Brain pericyte (primary cell): ENCODE measurements around the gene ITGA7.

Experiments
- DNase-seq: peaks from one replicate; pipeline ENCODE4 v3.0.0-alpha.2; 2012; ENCODE audit warnings: low read depth, low spot score

Gene ITGA7

DNA sequence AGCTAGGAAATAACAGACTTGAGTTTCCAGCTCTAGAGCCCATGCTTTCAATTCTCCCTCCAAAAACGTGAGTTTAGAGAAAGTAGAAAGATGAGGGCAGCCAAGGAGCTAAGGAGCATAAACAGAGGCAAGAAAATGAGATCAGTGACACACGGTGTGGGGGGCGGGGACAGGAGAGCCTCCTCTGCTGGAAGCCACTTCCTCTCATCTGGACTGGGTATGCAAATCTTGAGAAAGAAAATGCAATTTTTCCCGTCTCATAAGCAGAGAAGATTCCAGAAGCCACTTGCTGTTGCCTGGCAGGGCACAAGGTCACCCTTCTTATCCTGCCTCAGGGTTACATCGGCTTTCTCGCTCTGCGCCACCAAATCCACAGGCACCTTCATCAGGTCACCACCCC lies 65.0 kb downstream of the ITGA7 start:
- DNase-seq = no peak

DNA sequence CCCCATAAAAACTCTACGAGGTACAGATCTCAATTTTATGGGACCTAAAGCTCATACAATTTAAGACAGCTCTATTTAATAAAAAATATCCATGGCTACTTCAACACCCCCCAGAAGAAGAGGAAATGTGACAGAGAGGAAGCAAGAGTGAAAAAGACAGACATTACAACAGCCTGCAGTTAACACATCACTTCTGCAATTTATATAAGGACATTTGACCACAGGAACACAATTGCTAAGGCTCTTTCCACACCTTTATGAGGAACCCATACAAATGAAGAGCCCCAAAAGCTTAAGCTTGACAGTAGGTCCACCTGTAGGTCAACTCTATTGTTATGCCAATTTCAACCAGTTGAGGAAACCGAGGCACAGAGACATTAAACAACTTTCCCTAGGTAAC lies 65.4 kb downstream of the ITGA7 start:
- no peak for DNase-seq

DNA sequence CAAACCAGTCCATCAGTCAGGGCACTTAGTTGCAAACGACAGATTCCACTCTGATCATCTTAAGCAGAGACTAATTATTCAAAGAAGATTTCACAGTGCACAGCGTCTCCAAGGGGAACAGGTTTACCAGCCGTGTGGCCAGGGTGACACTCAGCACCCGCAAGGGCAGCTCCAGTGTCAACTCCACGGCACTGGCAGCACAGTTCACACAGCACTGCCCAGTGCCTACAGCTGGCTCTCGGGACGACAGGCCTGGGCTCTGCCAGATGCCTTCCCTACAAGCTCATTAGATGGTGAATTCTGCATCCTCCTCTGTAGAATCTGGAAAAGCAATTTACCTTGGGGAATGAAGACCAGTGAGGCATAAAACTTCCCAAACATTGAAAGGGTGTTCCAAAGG lies 66.1 kb downstream of the ITGA7 start:
- no peak for DNase-seq

DNA sequence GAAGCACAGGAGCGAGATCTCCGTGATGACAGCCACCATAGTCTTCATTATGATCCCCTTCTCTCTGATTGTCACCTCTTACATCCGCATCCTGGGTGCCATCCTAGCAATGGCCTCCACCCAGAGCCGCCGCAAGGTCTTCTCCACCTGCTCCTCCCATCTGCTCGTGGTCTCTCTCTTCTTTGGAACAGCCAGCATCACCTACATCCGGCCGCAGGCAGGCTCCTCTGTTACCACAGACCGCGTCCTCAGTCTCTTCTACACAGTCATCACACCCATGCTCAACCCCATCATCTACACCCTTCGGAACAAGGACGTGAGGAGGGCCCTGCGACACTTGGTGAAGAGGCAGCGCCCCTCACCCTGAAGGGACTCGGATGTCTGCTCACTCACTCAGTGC lies 70.2 kb downstream of the ITGA7 start:
- DNase-seq = no peak

DNA sequence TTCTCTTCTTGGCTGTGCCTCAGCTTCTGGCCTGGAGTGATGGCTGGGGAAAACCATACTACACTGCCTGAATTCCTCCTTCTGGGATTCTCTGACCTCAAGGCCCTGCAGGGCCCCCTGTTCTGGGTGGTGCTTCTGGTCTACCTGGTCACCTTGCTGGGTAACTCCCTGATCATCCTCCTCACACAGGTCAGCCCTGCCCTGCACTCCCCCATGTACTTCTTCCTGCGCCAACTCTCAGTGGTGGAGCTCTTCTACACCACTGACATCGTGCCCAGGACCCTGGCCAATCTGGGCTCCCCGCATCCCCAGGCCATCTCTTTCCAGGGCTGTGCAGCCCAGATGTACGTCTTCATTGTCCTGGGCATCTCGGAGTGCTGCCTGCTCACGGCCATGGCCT lies 70.9 kb downstream of the ITGA7 start, which contains the start of gene OR10P1:
Gene OR10P1, plus strand, starts transcription at position 40 of the 400 bp plus-strand sequence. Its CDS starts 0 bp downstream, at position 40.
- DNase-seq = no peak

DNA sequence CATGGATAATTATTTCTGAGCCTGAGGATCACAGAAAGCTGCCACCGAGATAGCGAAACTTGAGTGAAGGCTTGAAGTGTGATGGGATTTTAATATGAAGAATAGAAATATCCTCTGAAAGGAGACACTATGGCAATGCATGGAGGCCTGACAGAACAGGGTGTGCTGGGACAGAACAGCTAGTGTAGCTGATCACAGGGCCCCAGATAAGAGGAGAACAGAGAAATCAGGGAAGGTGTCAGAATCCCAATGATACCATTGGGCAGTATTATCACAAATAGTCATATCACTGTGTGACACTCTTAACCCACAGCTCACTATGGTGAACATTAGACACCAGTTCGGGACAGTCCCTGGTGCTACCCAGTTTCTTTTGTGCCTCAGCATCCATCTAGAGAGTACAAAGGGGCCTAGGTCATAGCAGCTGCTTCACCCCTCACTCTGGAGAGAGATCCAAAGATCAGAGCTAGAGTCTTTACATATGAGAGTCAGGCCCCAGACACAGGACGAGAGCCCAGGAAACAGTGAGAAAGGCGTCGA lies 71.5 kb downstream of the ITGA7 start:
- no peak for DNase-seq
